HUES64 (cell line): ENCODE data around the gene AIFM2.
"Not testable (repeated sequence)": the region's sequence is repeated elsewhere in the genome, so short reads cannot be mapped to it uniquely, and the experiment has no call there.

Experiments
- H3K27ac ChIP-seq: 2 replicates; pipeline ENCODE4 v1.7.0; 2013; ENCODE audit warnings: low read depth, low read length, inconsistent platforms
- H3K27me3 ChIP-seq: 2 replicates; pipeline ENCODE4 v1.6.1; 2013; ENCODE audit warnings: mild to moderate bottlenecking, low read length; ENCODE audit not compliant: insufficient read depth
- H3K36me3 ChIP-seq: 2 replicates; pipeline ENCODE4 v1.6.1; 2013; ENCODE audit warnings: mild to moderate bottlenecking, low read length; ENCODE audit not compliant: insufficient read depth
- H3K4me1 ChIP-seq: 2 replicates; pipeline ENCODE4 v1.6.1; 2013; ENCODE audit warnings: mild to moderate bottlenecking, low read length, moderate library complexity; ENCODE audit not compliant: insufficient read depth
- H3K4me3 ChIP-seq: 2 replicates; pipeline ENCODE4 v1.5.1; 2013; ENCODE audit warnings: mild to moderate bottlenecking, low read length, moderate library complexity
- H3K9ac ChIP-seq: 2 replicates; pipeline ENCODE4 v1.6.1; 2013; ENCODE audit warnings: mild to moderate bottlenecking, low read depth, low read length
- H3K9me3 ChIP-seq: 2 replicates; pipeline ENCODE4 v1.6.1; 2013; ENCODE audit warnings: low read depth, low read length; ENCODE audit not compliant: insufficient read depth
- WGBS: fragments of 150-250, 120-280 bp; methylation state at CpG from one replicate; pipeline ENCODE4 v1.1.7; 2013; ENCODE audit warnings: missing lambda C conversion rate; 5-methylcytosine and 5-hydroxymethylcytosine counted together

AIFM2 gene

GRCh38 chr10:70135046-70135445 lies 2.4 kb upstream of the AIFM2 start:
- H3K4me1 ChIP-seq, result 0 out of 2 replicates have a peak, but pooled peaks cover 4% of the 10 kb centered on the region
- H3K9ac ChIP-seq, result no peak overlapping the region
- no peak overlapping the region for H3K27ac ChIP-seq
- H3K4me3 ChIP-seq, result no peak overlapping the region
- WGBS, result 95% methylated on average over 3 of the region's 3 CpGs
- H3K9me3 ChIP-seq, result no peaks in the 10 kb centered on the region
- no peaks in the 10 kb centered on the region for H3K36me3 ChIP-seq
- peaks cover 34% of the 10 kb centered on the region for H3K27me3 ChIP-seq

- WGBS, result 95% methylated on average over 4 of the region's 4 CpGs
- H3K36me3 ChIP-seq, result no peaks in the 10 kb centered on the region
- H3K4me3 ChIP-seq, result no peak overlapping the region
- no peak overlapping the region for H3K9ac ChIP-seq
- H3K27ac ChIP-seq, result no peak overlapping the region
- H3K4me1 ChIP-seq, result 0 out of 2 replicates have a peak, but pooled peaks cover 4% of the 10 kb centered on the region
- no peaks in the 10 kb centered on the region for H3K9me3 ChIP-seq
- H3K27me3 ChIP-seq, result peaks cover 34% of the 10 kb centered on the region
These were observed 1.1 kb downstream of the AIFM2 start for GRCh38 chr10:70131560-70131937.

- Histone ChIP-seq H3K9me3 (no peaks in the 10 kb centered on the region), H3K27me3 (peaks cover 34% of the 10 kb centered on the region), H3K9ac (no peak overlapping the region), H3K27ac (no peak overlapping the region), H3K36me3 (no peaks in the 10 kb centered on the region), H3K4me1 (0 out of 2 replicates have a peak, but pooled peaks cover 4% of the 10 kb centered on the region), H3K4me3 (no peak overlapping the region)
- WGBS, result 91% methylated on average over 10 of the region's 10 CpGs
These were observed 1.6 kb downstream of the AIFM2 start for GRCh38 chr10:70130878-70131559.

- Histone ChIP-seq H3K9me3 (no peaks in the 10 kb centered on the region), H3K27ac (no peak overlapping the region), H3K36me3 (no peaks in the 10 kb centered on the region), H3K4me1 (no peaks in the 10 kb centered on the region), H3K4me3 (no peak overlapping the region), H3K9ac (no peak overlapping the region), H3K27me3 (peaks cover 13% of the 10 kb centered on the region)
- 92% methylated on average over 15 of the region's 15 CpGs for WGBS
These were observed 5.8 kb downstream of the AIFM2 start for GRCh38 chr10:70126700-70127395.

- Histone ChIP-seq H3K4me3 (no peak overlapping the region), H3K27me3 (peaks cover 5% of the 10 kb centered on the region; the same call in 1 of the 2 replicates), H3K27ac (no peak overlapping the region), H3K9me3 (no peaks in the 10 kb centered on the region), H3K4me1 (no peaks in the 10 kb centered on the region), H3K9ac (no peak overlapping the region), H3K36me3 (no peaks in the 10 kb centered on the region)
- WGBS, result 91% methylated on average over 5 of the region's 5 CpGs
These were observed 6.6 kb downstream of the AIFM2 start for GRCh38 chr10:70125918-70126552.

- no peak overlapping the region for H3K27ac ChIP-seq
- H3K36me3 ChIP-seq, result no peaks in the 10 kb centered on the region
- H3K9me3 ChIP-seq, result no peaks in the 10 kb centered on the region
- H3K4me3 ChIP-seq, result no peak overlapping the region
- H3K27me3 ChIP-seq, result no peaks in the 10 kb centered on the region
- no peaks in the 10 kb centered on the region for H3K4me1 ChIP-seq
- WGBS, result over 99% methylated on average over 3 of the region's 3 CpGs
- no peak overlapping the region for H3K9ac ChIP-seq
These were observed 7.7 kb downstream of the AIFM2 start for GRCh38 chr10:70124918-70125317.

- WGBS, result 97% methylated on average over 1 of the region's 1 CpG
- H3K27me3 ChIP-seq, result no peaks in the 10 kb centered on the region
- H3K4me1 ChIP-seq, result no peaks in the 10 kb centered on the region
- no peaks in the 10 kb centered on the region for H3K9me3 ChIP-seq
- H3K4me3 ChIP-seq, result no peak overlapping the region
- H3K9ac ChIP-seq, result no peak overlapping the region
- H3K36me3 ChIP-seq, result no peaks in the 10 kb centered on the region
- H3K27ac ChIP-seq, result no peak overlapping the region
These were observed 8.2 kb downstream of the AIFM2 start for GRCh38 chr10:70124415-70124814.

- Histone ChIP-seq H3K36me3 (no peaks in the 10 kb centered on the region), H3K27me3 (no peaks in the 10 kb centered on the region), H3K9me3 (no peaks in the 10 kb centered on the region), H3K4me1 (no peaks in the 10 kb centered on the region), H3K4me3 (no peak overlapping the region), H3K27ac (no peak overlapping the region), H3K9ac (no peak overlapping the region)
- 98% methylated on average over 10 of the region's 10 CpGs for WGBS
These were observed 8.8 kb downstream of the AIFM2 start for GRCh38 chr10:70123817-70124216.

- H3K9me3 ChIP-seq, H3K4me3 ChIP-seq, H3K27me3 ChIP-seq, H3K27ac ChIP-seq, H3K36me3 ChIP-seq, H3K9ac ChIP-seq, H3K4me1 ChIP-seq: not testable (repeated sequence)
- 91% methylated on average over 9 of the region's 9 CpGs for WGBS
These were observed 9.5 kb downstream of the AIFM2 start for GRCh38 chr10:70123166-70123565.

GRCh38 chr10:70122742-70123141 lies 9.9 kb downstream of the AIFM2 start:
- Histone ChIP-seq H3K9me3 (no peaks in the 10 kb centered on the region), H3K36me3 (no peaks in the 10 kb centered on the region), H3K4me3 (no peak overlapping the region), H3K27me3 (no peaks in the 10 kb centered on the region), H3K9ac (no peak overlapping the region), H3K4me1 (no peaks in the 10 kb centered on the region), H3K27ac (no peak overlapping the region)
- 96% methylated on average over 5 of the region's 5 CpGs for WGBS

- Histone ChIP-seq H3K36me3 (no peaks in the 10 kb centered on the region), H3K4me1 (no peaks in the 10 kb centered on the region), H3K27me3 (no peaks in the 10 kb centered on the region), H3K27ac (no peak overlapping the region), H3K4me3 (no peak overlapping the region), H3K9ac (no peak overlapping the region), H3K9me3 (no peaks in the 10 kb centered on the region)
- 94% methylated on average over 11 of the region's 11 CpGs for WGBS
These were observed 11.2 kb downstream of the AIFM2 start for GRCh38 chr10:70121281-70121949.
